Measurements from ENCODE around the gene TRPV6. TPM values are rescaled to one million over a fixed set of nuclear protein-coding genes. Genes with fewer than 3 reads are reported as not detected.

Gene TRPV6
- total RNA-seq, 4 donors from 2014 or later = 0.14 to 2.9 TPM; not detected in 2

DNA sequence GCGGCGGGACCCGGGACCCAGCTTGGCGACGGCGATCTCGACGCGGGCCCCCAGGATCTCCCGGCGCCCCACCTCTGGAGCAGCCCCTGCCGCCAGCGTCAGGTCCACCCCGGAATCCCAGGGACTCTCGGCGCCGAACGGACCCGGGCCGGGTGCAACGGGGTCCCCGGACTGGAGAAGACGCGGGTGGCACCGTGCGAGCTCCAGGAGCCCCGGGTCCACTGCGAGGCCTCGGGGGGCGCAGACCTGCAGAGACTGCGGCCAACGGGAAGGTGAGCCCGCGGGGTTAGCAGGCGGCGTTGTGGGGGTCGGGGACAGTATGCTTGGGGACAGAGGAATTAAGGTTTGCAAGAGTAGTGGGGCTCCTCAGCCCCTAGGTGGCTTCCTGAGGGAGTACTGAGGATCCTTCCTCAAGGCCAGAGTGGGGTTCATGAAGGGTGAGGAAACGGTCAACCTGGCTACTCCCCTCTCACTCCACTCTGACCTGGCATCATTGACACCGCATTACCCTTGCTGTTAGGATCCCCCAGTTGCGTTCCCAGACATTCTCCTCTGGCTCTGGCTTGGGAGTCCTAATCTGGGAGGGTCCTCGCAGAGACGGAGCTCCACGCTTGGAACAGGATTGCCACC is 30.3 kb downstream of the TRPV6 start:
- H3K9me3 ChIP-seq = no peaks in the 10 kb centered on the region
- no peak for DNase-seq
- peak overlapping the region; percentile 33 to 74 (median 52) for H3K4me3 ChIP-seq
- intact Hi-C loops (cut with DNase I; ENCODE audit: low total_unique reads) = no loop called here
- H3K27ac ChIP-seq = peak overlapping the region; percentile 67 to 76 (median 70)
- in situ Hi-C loops (cut with MboI; ENCODE audit: low pct_ligation_motif_present in 1 of 4, low pct_unique_long_range_greater_than_20kb in 1 of 4, low sequenced_read_pairs in 3 of 4) = loop anchor here in 3 of 4 donors (10.0 to 25.0 kb wide), 2 partner anchors 150 to 357 kb away; partner anchors contain the start of gene TAS2R40 (in 3 of the 3)
- peaks cover 0 to 12% (median 7%) of the 10 kb centered on the region in 4 donors for H3K4me1 ChIP-seq
- no peak for TF ChIP-seq EP300 (IDR thresholded peaks at IDR 0.05; ENCODE audit: low read depth)
- H3K36me3 ChIP-seq = no peaks in the 10 kb centered on the region
- H3K27me3 ChIP-seq = peaks cover 3% of the 10 kb centered on the region
- WGBS, 2 donors (ENCODE audit: low coverage in 1 of 2) = 12% methylated on average over 32 of the region's 43 CpGs; no CpG with 5 or more reads in 1 of the 2 donors

DNA sequence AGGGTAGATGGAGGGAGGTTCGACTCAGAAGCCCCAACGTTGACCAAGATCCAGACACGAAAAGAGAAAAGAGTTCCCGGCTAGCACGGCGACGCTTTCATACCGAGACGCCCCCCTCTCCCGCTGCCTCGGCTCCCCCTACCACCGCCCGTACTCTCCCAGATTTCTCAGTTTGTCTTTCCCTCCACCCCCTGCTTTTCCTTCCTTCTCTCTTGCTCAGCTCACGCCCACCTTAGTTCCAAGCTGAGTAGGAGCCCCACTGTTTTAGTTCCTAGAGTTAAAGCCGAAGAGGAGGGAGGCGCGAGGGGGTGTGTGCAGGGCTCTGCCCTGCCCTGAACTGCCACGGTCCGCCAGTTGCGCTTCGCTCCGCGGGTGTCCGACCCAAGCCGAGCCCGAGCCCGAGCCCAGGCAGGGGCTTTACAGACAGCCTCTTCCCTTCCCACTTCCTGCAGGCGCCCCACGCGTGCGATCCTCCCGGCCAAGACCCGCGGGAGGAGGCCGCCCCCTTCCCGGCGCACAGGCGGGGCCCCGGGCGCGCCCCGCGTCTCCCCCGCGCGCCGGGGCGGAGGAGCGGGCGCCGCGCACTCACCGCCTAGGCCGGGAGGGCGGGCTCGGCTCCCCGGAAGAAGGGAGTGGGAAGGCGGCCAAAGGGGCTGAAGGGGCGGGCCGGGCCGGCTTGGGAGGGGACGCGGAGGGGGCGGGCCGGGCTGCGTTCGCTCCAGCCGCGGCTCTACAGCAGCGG is 31.0 kb downstream of the TRPV6 start, which contains the start of gene EPHB6:
Gene EPHB6, plus strand, starts transcription at position 705 of the 742 bp plus-strand sequence. CDS start 8,152 bp downstream, outside the sequence.
- peak; percentile 87 for DNase-seq
- Histone ChIP-seq H3K4me3 (peak within 1 kb of the TSS; percentile 33 to 74 (median 52)), H3K9me3 (no peaks in the 10 kb centered on the region), H3K27me3 (peaks cover 3% of the 10 kb centered on the region), H3K4me1 (peaks cover 0 to 10% (median 4%) of the 10 kb centered on the region in 4 donors), H3K27ac (peak within 1 kb of the TSS; percentile 67 to 76 (median 70)), H3K36me3 (no peaks in the 10 kb centered on the region)
- in situ Hi-C loops (cut with MboI; ENCODE audit: low pct_ligation_motif_present in 1 of 4, low pct_unique_long_range_greater_than_20kb in 1 of 4, low sequenced_read_pairs in 3 of 4) (loop anchor here in 3 of 4 donors (10.0 to 25.0 kb wide), 2 partner anchors 150 to 358 kb away; partner anchors contain the start of gene TAS2R40 (in 3 of the 3)), intact Hi-C loops (cut with DNase I; ENCODE audit: low total_unique reads) (loop anchor here (5.0 kb wide), 1 partner anchor 148 kb away; no protein-coding TSS in a partner anchor)
- WGBS, 2 donors (ENCODE audit: low coverage in 1 of 2) = 0 to 1% methylated on average over 1 to 21 of the region's 70 CpGs
- no peak for TF ChIP-seq EP300 (IDR thresholded peaks at IDR 0.05; ENCODE audit: low read depth)
- TF ChIP-seq POLR2A (IDR thresholded peaks at IDR 0.05) = no peak
- TF ChIP-seq, protein P1, sequence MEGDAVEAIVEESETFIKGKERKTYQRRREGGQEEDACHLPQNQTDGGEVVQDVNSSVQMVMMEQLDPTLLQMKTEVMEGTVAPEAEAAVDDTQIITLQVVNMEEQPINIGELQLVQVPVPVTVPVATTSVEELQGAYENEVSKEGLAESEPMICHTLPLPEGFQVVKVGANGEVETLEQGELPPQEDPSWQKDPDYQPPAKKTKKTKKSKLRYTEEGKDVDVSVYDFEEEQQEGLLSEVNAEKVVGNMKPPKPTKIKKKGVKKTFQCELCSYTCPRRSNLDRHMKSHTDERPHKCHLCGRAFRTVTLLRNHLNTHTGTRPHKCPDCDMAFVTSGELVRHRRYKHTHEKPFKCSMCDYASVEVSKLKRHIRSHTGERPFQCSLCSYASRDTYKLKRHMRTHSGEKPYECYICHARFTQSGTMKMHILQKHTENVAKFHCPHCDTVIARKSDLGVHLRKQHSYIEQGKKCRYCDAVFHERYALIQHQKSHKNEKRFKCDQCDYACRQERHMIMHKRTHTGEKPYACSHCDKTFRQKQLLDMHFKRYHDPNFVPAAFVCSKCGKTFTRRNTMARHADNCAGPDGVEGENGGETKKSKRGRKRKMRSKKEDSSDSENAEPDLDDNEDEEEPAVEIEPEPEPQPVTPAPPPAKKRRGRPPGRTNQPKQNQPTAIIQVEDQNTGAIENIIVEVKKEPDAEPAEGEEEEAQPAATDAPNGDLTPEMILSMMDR (IDR thresholded peaks at IDR 0.05) = no peak
- TF ChIP-seq POLR2AphosphoS5 (IDR thresholded peaks at IDR 0.05) = peak in 1 of 3 donors; percentile 32

- peak; percentile 70 for DNase-seq
- no peaks in the 10 kb centered on the region for H3K36me3 ChIP-seq
- H3K27me3 ChIP-seq = peaks cover 3% of the 10 kb centered on the region
- no peaks in the 10 kb centered on the region for H3K9me3 ChIP-seq
- TF ChIP-seq, protein P1 (IDR thresholded peaks at IDR 0.05) = peak; percentile 70 to 78 (median 73)
- TF ChIP-seq POLR2A (IDR thresholded peaks at IDR 0.05) = no peak
- intact Hi-C loops (cut with DNase I; ENCODE audit: low total_unique reads) = loop anchor here (5.0 kb wide), 1 partner anchor 148 kb away; no protein-coding TSS in a partner anchor
- H3K4me3 ChIP-seq = peak overlapping the region; percentile 33 to 74 (median 52)
- H3K4me1 ChIP-seq = peaks cover 0 to 10% (median 4%) of the 10 kb centered on the region in 4 donors
- 0 to 1% methylated on average over 1 to 23 of the region's 23 CpGs for WGBS, 2 donors (ENCODE audit: low coverage in 1 of 2)
- H3K27ac ChIP-seq = peak overlapping the region; percentile 67 to 76 (median 70)
- in situ Hi-C loops (cut with MboI; ENCODE audit: low pct_ligation_motif_present in 1 of 4, low pct_unique_long_range_greater_than_20kb in 1 of 4, low sequenced_read_pairs in 3 of 4) = loop anchor here in 3 of 4 donors (10.0 to 25.0 kb wide), 2 partner anchors 151 to 358 kb away; partner anchors contain the start of gene TAS2R40 (in 3 of the 3)
Observed at GRCh38 chr7:142853739-142854371, 31.7 kb downstream of the TRPV6 start.

- Histone ChIP-seq H3K9me3 (no peaks in the 10 kb centered on the region), H3K36me3 (no peaks in the 10 kb centered on the region), H3K4me1 (peaks cover 0 to 10% (median 4%) of the 10 kb centered on the region in 4 donors), H3K4me3 (no peak overlapping the region), H3K27me3 (peaks cover 3% of the 10 kb centered on the region), H3K27ac (no peak overlapping the region)
- TF ChIP-seq, protein P1 (IDR thresholded peaks at IDR 0.05) = no peak
- TF ChIP-seq POLR2AphosphoS5 (IDR thresholded peaks at IDR 0.05) (no peak), EP300 (IDR thresholded peaks at IDR 0.05; ENCODE audit: low read depth) (no peak), POLR2A (IDR thresholded peaks at IDR 0.05) (no peak)
- DNase-seq = no peak
- in situ Hi-C loops (cut with MboI; ENCODE audit: low pct_ligation_motif_present in 1 of 4, low pct_unique_long_range_greater_than_20kb in 1 of 4, low sequenced_read_pairs in 3 of 4) (loop anchor here in 3 of 4 donors (10.0 to 25.0 kb wide), 2 partner anchors 153 to 360 kb away; partner anchors contain the start of gene TAS2R40 (in 3 of the 3)), intact Hi-C loops (cut with DNase I; ENCODE audit: low total_unique reads) (loop anchor here (5.0 kb wide), 1 partner anchor 150 kb away; no protein-coding TSS in a partner anchor)
Observed at GRCh38 chr7:142851919-142852318, 33.6 kb downstream of the TRPV6 start.
